ENCODE data around the gene SKI.

DNA sequence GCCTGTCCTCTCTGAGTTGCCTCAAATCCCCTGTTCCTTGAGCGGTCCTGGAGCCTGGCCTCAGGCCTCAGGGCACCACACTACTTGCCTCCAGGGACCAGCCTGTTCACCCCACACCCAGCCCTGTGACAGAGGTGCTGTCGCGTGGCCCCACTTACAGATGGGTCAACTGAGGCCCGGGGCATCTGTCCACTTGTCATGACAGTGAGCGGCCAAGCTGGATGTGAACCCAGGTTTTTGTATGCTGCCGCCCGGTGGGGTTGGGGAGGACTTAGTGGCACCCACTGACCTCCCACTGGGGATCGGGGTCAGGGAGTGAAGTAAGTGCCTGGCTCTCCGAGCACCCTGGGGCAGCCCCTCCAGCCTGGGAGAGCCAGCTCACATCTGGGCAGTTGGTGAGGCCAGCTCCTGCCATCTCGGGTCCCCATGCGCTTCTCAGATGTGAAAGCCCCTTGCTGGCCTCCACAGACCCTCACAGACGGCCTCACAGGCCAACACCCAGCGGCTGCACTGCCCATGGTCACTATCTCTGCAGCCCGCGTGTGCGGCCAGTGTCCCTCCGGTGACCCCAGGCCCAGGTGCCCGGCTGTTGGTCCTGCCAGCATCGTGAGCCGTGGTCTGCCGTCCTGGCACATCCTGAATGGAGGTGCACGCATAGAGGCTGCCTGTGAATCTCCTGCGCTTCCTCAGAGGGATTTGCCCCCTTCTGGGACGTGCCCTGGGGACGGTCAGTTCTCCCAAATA, 24.3 kb upstream of the SKI start:
- TF ChIP-seq POLR2A (IDR thresholded peaks at IDR 0.05) = no peak
- TF ChIP-seq, protein P1, sequence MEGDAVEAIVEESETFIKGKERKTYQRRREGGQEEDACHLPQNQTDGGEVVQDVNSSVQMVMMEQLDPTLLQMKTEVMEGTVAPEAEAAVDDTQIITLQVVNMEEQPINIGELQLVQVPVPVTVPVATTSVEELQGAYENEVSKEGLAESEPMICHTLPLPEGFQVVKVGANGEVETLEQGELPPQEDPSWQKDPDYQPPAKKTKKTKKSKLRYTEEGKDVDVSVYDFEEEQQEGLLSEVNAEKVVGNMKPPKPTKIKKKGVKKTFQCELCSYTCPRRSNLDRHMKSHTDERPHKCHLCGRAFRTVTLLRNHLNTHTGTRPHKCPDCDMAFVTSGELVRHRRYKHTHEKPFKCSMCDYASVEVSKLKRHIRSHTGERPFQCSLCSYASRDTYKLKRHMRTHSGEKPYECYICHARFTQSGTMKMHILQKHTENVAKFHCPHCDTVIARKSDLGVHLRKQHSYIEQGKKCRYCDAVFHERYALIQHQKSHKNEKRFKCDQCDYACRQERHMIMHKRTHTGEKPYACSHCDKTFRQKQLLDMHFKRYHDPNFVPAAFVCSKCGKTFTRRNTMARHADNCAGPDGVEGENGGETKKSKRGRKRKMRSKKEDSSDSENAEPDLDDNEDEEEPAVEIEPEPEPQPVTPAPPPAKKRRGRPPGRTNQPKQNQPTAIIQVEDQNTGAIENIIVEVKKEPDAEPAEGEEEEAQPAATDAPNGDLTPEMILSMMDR (IDR thresholded peaks at IDR 0.05) = no peak
